Activated T-helper 1 cell treated with anti-CD3 and anti-CD28 coated beads, Interleukin-2, amount 50 U/mL, for 16 hours (primary cell): Measurements from ENCODE around the gene ENTPD7.
"Not testable (repeated sequence)": the region's sequence is repeated elsewhere in the genome, so short reads cannot be mapped to it uniquely, and the experiment has no call there.

Experiments
- DNase-seq, 2 donors: peaks; one replicate each; pipeline ENCODE4 v3.0.0-alpha.2; 2020; ENCODE audit warnings: low read depth in 1 of 2, low spot score in 1 of 2

The ENTPD7 gene, protein sequence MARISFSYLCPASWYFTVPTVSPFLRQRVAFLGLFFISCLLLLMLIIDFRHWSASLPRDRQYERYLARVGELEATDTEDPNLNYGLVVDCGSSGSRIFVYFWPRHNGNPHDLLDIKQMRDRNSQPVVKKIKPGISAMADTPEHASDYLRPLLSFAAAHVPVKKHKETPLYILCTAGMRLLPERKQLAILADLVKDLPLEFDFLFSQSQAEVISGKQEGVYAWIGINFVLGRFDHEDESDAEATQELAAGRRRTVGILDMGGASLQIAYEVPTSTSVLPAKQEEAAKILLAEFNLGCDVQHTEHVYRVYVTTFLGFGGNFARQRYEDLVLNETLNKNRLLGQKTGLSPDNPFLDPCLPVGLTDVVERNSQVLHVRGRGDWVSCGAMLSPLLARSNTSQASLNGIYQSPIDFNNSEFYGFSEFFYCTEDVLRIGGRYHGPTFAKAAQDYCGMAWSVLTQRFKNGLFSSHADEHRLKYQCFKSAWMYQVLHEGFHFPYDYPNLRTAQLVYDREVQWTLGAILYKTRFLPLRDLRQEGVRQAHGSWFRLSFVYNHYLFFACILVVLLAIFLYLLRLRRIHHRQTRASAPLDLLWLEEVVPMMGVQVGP

DNA sequence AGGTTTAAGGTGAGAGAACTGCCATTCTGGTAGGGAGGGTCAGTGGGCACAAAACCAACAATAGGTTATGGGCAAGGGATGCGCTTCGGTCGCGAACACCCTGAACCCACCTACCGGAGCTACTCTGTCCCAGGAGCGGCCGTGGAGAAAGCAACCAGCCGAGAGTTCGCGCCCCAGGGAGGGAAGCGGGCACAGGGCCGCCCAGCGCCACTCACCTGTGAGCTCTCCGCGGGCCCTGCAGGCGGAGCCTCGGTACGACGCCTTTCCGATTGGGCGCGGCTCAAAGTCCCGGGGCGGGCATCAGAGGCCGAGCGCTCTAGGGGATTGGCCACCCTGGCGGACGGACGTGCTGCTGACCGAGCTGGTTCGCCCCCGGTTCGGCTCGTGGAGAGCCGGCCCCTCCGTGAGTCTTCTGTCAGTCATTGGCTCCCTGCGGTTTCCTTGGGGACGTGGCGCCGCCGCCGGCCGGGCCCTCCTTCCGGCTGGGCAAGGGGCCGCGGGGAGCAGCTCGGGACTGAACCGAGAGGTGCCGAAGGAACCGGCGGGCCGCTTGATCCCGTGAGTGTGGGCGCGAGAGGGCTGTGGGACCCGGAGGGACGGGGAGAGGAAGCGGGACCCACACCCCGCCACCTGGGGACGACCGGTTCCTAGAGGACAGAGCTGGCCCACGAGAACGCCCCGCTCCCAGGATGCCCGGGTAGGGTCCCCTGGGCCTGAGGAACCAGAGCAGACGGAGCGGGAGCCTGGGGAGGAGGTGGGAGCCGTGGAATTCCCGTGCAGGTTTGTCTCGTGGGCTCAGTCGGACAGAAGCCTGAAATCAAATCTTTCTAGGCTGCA is at the start of gene ENTPD7:
Gene ENTPD7, plus strand, starts transcription at position 479 of the 837 bp plus-strand sequence. CDS start 448 bp downstream, outside the sequence.
- DNase-seq, result peak; percentile 74 to 86

DNA sequence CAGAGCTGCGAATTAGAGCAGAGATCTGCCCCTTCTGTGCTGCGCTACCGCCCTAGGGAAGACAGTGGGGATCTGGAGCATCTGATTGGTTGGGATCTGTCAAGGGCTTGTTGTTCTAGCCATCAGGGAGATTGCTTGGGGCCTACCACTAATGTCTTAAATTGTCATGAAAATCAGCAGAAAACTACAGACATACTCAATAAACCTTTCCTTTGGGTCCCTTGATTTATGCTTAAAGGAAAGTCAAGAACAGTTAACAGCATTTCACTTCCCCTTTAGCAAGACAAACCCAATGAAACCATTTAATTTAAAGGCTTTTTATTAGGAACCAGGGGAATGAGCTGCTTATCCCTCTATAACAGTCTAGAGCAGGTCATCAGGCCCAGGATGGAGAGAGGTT is 49.1 kb upstream of the ENTPD7 start:
- DNase-seq, result no peak

DNA sequence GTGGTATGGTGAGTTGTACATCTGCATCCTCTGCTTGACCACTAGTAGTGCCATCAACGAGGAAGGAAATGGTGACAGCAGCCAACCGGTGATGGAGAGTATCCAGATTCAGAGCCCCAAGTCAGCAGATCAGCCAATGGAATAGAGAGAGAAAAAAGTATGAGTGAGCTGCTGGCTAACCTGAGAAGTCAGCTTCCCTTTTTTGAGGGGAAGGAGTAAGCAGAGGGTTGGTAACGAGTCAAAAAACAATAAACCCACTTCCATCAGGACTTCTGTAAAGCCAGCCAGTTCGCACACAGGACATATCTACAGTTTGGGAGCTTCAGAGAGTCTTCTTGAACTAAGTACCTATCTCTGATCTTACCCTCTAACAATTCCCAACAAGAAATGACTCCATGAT is 48.0 kb upstream of the ENTPD7 start:
- DNase-seq, result no peak

DNA sequence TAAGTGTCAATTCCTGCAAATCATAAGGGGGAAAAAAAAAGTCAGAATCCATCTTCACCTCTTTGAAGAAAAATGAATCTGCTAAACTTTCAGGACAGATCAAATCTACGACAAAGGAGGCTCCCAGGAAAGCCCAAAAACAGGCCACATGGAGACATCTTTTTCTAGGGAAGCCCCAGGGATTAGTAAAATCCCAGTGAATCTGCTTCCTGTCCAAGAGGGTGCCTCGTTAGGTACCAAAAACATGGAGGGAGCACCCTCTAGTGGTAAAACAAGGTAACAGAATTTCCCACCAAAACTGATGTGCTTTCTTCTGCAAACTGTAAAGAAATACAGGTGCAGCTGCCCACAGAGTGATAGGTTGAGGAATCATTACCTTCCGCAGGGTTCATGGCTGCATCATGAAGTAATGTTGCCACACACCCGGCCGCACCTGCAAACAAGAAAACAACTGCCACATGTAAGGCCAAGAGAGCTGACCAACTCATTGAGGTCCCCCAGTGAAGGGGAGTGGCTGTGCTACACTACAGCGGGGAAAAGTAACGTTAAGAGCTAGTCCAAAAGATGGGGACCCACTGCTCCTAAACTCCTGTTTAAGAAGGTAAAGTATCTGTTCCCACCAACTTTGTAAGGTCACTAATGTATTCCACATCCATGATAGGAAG is 47.0 kb upstream of the ENTPD7 start:
- DNase-seq, result no peak

DNA sequence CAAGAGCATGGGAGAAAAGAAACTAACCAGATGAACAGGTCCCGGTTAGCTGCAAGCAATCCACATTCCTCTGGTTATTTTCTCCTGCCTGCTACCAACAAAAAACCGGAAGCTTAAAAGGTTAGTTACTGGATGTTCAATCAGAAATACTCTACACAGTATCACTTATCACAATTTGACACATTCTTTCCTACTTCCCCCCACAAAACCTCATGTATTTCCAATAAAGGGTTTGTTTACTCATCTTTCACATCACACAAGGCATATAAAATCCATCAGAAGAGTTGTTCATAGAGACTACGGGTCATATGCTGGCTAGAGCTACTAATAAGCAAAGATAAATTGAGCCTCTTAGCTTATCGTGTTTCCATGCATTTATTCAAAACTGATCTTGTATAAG is 43.9 kb upstream of the ENTPD7 start:
- DNase-seq, result no peak

DNA sequence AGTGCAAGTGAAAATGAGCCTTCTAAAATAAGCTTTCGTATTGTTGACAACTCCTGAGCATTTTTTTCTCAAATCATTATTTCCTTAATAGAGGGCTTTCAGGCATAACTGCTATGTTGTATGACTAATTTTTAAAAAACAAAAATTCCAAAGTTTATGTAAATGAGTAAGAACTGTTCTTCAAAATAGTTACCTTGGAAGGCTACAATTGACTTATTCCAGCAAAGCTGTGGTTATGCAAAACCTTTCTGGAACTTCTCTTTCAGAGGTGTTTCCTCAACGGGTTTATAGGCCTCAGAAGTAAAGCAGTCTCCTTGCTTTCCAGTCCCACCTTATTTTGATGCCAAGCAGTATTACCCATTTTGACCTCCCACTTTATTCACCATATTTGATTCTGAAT is 41.6 kb upstream of the ENTPD7 start:
- no peak for DNase-seq

DNA sequence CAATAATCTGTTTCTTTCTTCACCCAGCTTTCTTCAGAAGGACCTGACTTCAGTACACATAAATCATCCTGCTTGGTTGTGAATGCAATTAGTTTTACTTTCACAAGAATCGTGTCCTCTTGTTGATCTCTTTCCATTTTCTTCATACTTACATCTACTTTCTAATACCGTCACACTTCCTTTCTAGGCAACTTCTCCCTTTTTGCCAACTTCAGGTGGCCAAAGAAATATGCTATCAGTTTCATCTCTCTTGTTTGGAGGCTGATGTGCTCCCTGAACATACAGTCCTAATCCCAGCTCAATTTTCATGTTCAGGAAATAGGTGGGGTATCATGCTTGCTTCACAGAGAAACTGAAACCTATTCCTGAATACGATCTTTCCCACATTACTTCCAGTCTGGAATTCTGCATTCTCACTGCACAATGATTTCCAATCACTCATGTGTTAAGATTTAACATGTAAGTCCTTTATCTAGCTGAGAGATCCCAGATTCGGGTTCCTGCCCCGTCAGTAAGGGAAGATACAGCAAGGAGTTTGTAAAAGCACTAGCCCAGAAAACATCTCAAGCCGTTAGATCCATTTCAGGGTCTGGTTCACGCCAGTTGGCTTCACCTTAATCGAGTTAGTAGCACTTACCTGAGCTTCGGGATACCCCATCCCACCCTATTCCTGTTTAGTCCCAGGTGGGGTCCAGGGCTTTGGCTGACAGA is 40.1 kb upstream of the ENTPD7 start:
- no peak for DNase-seq

DNA sequence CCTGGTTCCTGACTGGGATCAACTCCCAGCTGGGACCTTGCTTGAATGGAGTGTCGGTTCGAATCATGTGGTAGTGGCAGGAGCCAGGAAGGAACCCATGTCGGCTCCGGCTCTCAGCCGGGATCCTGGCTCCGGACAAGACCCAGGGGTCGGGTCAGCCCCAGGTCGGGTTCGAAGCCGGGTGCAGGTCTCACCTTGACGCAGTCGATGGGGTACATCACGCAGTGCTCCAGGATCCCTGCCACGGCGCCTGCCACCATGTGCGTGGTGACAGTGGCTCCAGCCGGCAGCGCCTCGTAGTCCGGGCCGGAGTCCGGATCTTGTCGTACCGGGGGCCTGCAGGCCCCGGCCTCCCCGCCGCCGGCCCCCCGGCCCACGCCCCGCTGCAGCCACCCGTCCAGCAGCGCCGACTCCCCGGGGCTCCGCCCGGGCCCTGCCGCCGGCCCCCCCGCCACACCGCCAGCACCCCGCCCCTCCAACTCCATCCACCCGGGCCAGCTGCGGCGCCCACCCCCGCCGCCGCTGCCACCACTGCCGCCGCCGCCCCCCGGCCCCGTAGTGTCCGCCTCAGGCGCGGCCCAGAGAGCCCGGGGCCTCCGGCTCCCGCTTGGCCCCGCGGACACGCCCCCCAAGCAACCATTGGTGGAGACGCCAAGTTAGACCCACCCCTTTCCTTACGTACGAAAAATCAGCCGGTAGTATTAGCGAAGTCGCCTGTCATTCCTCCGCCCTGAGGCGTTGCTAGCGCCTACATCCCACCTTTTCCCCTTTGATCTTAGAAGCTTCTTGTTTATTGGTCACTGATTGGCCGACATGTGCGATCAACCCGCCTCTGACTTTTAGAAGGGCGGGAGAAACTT is 39.2 kb upstream of the ENTPD7 start, which contains the start of gene SLC25A28:
Gene SLC25A28, minus strand, starts transcription at position 589 of the 860 bp plus-strand sequence. Its CDS starts 104 bp downstream, at position 485.
- DNase-seq, result peak; percentile 81 to 87

DNA sequence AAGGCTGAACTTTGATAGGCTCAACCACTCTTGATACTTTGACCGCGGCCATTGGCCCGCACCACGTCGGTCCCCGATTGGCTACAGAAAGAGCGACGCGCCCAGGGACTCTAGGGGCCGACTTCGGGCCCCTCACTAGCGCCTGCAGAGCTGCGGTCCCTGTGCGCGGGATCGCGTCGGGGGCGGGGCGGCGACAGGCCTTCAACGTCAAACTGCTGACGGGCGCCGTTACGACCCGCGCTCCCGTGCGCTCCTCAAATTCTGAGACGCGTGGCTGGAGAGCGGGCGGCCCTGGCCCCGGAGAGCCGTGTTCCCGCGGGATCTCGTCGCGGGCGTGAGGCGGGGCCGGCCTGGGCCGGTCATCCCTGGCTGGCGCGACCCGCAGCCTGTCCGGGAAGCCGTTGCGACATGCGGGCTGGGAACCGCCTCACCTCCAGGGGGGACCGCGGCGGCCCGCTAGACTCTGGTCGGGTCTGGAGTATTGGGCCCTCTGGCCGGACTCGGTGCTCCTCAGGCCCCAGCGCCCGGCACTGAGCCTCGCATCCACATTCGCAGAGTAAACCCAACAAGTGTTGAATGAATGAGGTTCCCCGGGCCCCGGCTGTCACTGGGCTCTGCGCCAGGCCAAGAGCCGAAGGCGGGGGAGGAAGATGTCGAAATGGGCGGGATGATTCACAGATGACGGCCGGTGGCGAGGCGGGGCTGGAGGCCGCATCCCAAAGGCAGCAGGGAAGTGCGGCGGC is 38.4 kb upstream of the ENTPD7 start:
- peak; percentile 72 to 86 for DNase-seq

DNA sequence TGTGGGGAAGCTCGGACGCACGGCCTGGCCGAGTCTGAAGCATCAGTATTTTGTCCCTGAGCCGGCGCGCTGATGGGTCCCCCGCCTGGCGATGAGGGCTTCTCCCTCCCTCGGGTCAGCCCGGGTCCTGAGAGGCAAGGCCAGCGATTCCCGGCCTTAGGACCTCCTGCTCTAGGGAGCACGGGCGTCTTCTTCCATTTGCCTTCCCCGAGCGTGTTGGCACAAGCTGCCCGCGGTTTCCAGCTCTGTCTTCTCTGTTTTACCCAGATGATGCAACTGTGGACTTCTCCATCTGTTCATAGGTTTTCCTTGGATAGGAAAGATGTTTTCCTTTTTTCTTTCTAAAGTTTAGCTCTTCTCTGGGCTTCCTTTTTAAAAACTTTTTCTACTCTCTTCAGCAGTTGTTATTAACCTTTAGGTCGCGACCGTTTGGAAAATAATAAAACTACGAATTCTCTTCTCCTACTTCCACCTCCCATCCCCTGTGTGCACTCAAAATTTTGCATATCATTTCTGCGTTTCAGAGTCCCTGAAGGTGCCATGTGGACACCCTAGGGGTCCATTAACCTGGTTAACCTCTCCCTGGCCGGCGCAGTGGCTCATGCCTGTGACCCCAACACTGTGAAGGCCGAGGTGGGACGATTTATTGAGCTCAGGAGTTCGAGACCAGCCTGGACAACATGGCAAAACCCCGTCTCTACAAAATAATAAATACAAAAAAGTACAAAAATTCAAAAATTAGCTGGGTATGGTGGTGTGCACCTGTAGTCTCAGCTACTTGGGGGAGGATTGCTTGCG is 37.7 kb upstream of the ENTPD7 start:
- no peak for DNase-seq

DNA sequence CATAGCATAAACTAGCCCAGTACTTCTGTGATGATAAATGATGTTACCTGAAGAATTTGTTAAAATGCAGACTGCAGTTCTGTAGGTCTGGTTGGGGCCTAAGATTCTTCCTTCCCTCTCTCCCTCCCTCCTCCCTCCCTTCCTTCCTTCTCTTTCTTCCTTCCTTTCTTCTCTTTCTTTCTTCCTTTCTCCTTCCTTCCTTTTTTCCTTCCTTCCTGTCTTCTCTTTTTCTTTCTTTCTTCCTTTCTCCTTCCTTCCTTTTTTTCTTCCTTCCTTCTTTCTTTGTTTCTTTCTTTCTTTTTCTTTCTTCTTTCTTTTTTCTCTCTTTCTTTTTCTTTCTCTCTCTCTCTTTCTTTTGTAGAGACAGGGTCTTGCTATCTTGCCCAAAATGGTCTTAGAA is 35.4 kb upstream of the ENTPD7 start:
- no peak for DNase-seq

DNA sequence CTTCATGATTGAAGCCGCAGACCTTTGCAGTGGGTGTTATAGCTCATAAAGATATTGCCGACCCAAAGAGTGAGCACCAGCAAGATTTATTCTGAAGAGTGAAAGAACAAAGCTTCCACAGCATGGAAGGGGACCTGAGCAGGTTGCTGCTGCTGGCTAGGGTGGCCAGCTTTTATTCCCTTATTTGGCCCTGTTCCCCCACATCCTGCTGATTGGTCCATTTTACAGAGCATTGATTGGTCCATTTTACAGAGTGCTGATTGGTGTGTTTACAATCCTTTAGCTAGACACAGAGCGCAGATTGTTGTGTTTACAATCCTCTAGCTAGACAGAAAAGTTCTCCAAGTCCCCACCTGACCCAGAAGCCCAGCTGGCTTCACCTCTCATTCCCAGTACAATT is 34.2 kb upstream of the ENTPD7 start:
- DNase-seq, result not testable (repeated sequence)

DNA sequence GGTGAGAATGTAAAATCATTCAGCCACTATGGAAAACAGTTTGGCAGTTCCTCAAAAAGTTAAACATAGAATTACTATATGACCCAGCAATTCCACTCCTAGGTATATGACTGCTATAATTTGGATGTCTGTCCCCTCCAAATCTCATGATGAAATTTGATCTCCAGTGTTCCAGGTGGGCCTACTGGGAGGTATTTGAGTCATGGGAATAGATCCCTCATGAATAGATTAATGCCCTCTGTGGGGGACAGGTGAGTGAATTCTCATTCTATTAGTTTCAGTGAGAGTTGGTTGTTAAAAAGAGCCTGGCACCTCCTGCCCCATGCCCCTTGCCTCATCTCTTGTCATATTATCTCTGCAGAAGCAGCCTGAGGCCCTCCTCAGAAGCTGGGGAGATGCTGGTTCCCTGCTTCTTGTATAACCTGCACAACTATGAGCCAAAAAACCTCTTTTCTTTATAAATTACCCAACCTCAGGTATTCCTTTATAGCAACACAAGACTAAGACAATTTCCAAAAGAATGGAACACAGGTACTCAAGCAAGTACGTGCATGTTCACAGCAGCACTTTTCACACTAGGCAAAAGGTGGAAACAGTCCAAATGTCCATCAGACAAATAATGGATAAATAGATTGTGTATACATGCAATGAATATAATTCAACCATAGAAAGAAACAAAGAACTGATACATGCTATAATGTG is 30.2 kb upstream of the ENTPD7 start:
- DNase-seq, result no peak

DNA sequence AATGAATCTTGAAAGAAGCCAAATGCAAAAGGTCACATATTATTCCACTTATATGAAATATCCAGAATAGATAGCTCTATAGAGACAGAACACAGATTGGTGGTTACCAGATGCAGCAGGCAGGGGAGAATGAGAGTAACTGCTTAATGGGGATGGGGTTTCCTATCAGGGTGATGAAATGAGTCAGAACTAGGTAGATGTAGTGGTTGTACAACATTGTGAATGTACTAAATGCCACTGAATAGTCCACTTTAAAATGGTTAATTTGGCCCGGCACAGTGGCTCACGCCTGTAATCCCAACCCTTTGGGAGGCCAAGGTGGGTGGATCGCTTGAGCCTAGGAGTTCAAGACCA is 29.7 kb upstream of the ENTPD7 start:
- DNase-seq, result no peak

DNA sequence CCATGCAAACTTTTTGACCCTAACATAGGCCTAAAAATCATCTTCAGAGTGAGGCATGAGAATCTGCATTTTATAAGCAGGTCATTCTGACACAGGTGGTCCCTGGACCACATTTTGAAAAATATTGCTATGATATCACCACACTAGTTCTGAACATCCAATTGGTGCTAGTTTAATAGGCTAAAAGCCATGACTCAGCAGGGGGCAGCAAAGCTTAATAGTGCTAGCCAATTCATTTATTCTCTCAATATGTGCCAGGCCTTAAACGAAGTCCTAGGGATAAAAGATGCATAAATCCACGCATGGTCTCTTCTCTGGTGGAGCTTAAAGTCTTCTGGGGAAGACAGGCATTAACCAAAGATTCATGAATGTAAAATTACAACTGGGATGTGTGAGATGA is 28.9 kb upstream of the ENTPD7 start:
- DNase-seq, result no peak

DNA sequence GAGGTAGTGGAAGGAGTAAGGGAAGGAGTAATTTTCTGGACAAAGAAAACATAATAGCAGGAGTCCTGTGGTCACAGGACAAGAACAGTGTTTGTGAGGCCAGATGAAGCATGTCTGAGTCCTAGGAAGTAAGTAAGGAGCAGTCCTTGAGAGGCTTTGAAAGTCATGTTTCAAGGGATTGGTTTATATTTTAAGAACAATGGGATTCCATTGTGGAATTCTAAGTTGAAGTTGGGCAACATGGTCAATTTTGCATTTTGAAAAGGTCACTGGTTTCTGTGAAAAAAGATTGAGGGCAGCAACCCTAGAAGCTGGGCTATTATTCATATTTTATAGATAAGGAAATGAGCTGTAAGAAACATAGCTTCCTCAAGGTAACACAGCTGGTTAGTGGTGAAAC is 28.3 kb upstream of the ENTPD7 start:
- no peak for DNase-seq

DNA sequence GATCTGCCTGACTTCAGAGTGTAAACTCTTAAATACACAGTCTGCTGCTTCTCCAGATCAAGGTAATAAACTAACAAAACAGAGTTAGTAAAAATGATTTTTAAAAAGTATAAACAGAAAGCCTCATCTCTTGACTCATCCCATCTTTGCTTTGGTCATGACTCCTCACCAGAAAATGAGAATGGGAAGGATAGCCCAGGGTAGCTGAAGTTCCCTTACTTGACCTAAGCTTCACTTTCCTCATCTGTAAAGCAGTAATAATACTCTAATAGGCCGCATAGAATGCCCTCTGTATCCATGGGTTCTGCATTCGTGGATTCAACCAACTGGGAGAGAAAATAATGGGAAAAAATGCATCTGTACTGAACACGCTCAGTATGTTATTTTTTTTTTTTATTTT is 27.8 kb upstream of the ENTPD7 start:
- DNase-seq, result no peak

DNA sequence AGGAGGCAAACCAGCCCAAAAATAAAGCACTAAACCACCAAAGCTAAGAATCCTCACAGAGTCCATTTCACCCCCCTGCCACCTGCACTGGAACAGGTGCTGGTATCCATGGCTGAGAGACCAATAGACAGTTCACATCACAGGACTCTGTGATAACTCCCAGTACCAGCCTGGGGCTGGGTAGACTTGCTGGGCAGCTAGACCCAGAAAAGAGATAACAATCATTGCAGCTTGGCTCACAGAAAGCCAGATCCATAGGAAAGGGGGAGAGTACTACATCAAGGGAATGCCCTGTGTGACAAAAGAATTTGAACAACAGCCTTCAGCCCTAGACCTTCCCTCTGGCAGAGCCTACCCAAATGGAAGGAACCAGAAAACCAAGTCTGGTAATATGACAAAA is 25.5 kb upstream of the ENTPD7 start:
- no peak for DNase-seq
